Uterus (tissue), 2 donors: ENCODE measurements around the gene IQCE.

ENCODE experiments used
- CTCF ChIP-seq, 4 experiments: fragments of 200-600 bp in 2 of 4; fragments of 450-650 bp in 2 of 4; sonication (generic) in 2 of 4; IDR thresholded peaks; one replicate each; pipeline ENCODE4 v1.5.1; 2016 to 2019; ENCODE audit warnings: antibody characterized with exemption in 4 of 4, mild to moderate bottlenecking in 2 of 4, moderate library complexity in 1 of 4
- POLR2A ChIP-seq, 2 donors: fragments of 450-650 bp; IDR thresholded peaks; one replicate each; pipeline ENCODE4 v1.6.1; 2016; ENCODE audit warnings: antibody characterized with exemption in 2 of 2, mild to moderate bottlenecking in 1 of 2, moderate library complexity in 1 of 2

- no peak for TF ChIP-seq CTCF (IDR thresholded peaks at IDR 0.05)
- no peak for TF ChIP-seq POLR2A (IDR thresholded peaks at IDR 0.05)
Observed at GRCh38 chr7:2510130-2510776, 48.5 kb upstream of the IQCE start.
